ENCODE data around the gene EPS15.
"Not testable (repeated sequence)": the region's sequence is repeated elsewhere in the genome, so short reads cannot be mapped to it uniquely, and the experiment has no call there.

The EPS15 gene

GRCh38 chr1:51410568-51411460, 108.3 kb downstream of the EPS15 start:
- Histone ChIP-seq H4K20me1 (ENCODE audit: insufficient read depth, low read length) (no peaks in the 10 kb centered on the region), H3K27me3 (ENCODE audit: insufficient read depth, low read length) (no peaks in the 10 kb centered on the region), H3K4me2 (ENCODE audit: low read length) (no peak overlapping the region), H3K9ac (ENCODE audit: low read length) (no peak overlapping the region), H3K4me3 (ENCODE audit: low read depth, low read length, poor library complexity, severe bottlenecking) (no peak overlapping the region), H3K9me2 (ENCODE audit: low read depth, low read length) (no peaks in the 10 kb centered on the region), H3K27ac (ENCODE audit: low read depth, low read length, poor library complexity, severe bottlenecking) (no peak overlapping the region), H3K79me2 (ENCODE audit: insufficient read depth, low read length) (no peaks in the 10 kb centered on the region; the same call in 1 of the 2 replicates), H3K4me1 (ENCODE audit: insufficient read depth, low read length, severe bottlenecking) (no peaks in the 10 kb centered on the region), H2AFZ (ENCODE audit: low read length) (no peak overlapping the region), H3F3A (ENCODE audit: insufficient read depth, low read length) (no peaks in the 10 kb centered on the region), H3K36me3 (ENCODE audit: insufficient read depth, low read length) (peaks cover 52% of the 10 kb centered on the region), H3K9me3 (ENCODE audit: low read length) (no peaks in the 10 kb centered on the region)
- TF ChIP-seq EZH2 (IDR thresholded peaks at IDR 0.05; ENCODE audit: borderline replicate concordance, low read length) (no peak), CTCF (IDR thresholded peaks at IDR 0.05; ENCODE audit: low read length) (no peak)

GRCh38 chr1:51409755-51410541, 109.1 kb downstream of the EPS15 start:
- H3K9ac ChIP-seq (ENCODE audit: low read length); H3K27me3 ChIP-seq (ENCODE audit: insufficient read depth, low read length); H3K4me2 ChIP-seq (ENCODE audit: low read length); H3K9me2 ChIP-seq (ENCODE audit: low read depth, low read length); H3K4me1 ChIP-seq (ENCODE audit: insufficient read depth, low read length, severe bottlenecking); H3K9me3 ChIP-seq (ENCODE audit: low read length); H3F3A ChIP-seq (ENCODE audit: insufficient read depth, low read length); H3K27ac ChIP-seq (ENCODE audit: low read depth, low read length, poor library complexity, severe bottlenecking); H4K20me1 ChIP-seq (ENCODE audit: insufficient read depth, low read length); H3K4me3 ChIP-seq (ENCODE audit: low read depth, low read length, poor library complexity, severe bottlenecking); H2AFZ ChIP-seq (ENCODE audit: low read length); H3K79me2 ChIP-seq (ENCODE audit: insufficient read depth, low read length): not testable (repeated sequence)
- peaks cover 59% of the 10 kb centered on the region for H3K36me3 ChIP-seq (ENCODE audit: insufficient read depth, low read length)

- H3K9me3 ChIP-seq (ENCODE audit: low read length), result no peaks in the 10 kb centered on the region
- H3K27ac ChIP-seq (ENCODE audit: low read depth, low read length, poor library complexity, severe bottlenecking), result no peak overlapping the region
- H3F3A ChIP-seq (ENCODE audit: insufficient read depth, low read length), result no peaks in the 10 kb centered on the region
- no peaks in the 10 kb centered on the region for H4K20me1 ChIP-seq (ENCODE audit: insufficient read depth, low read length)
- TF ChIP-seq CTCF (IDR thresholded peaks at IDR 0.05; ENCODE audit: low read length), result no peak
- no peak overlapping the region for H3K4me3 ChIP-seq (ENCODE audit: low read depth, low read length, poor library complexity, severe bottlenecking)
- peaks cover 49% of the 10 kb centered on the region for H3K36me3 ChIP-seq (ENCODE audit: insufficient read depth, low read length)
- H3K4me1 ChIP-seq (ENCODE audit: insufficient read depth, low read length, severe bottlenecking), result no peaks in the 10 kb centered on the region
- no peaks in the 10 kb centered on the region for H3K27me3 ChIP-seq (ENCODE audit: insufficient read depth, low read length)
- H3K9me2 ChIP-seq (ENCODE audit: low read depth, low read length), result no peaks in the 10 kb centered on the region
- H3K79me2 ChIP-seq (ENCODE audit: insufficient read depth, low read length), result no peaks in the 10 kb centered on the region
- H3K9ac ChIP-seq (ENCODE audit: low read length), result no peak overlapping the region
- H2AFZ ChIP-seq (ENCODE audit: low read length), result no peak overlapping the region
- no peak overlapping the region for H3K4me2 ChIP-seq (ENCODE audit: low read length)
Observed at GRCh38 chr1:51392241-51392640, 126.8 kb downstream of the EPS15 start.

DNA sequence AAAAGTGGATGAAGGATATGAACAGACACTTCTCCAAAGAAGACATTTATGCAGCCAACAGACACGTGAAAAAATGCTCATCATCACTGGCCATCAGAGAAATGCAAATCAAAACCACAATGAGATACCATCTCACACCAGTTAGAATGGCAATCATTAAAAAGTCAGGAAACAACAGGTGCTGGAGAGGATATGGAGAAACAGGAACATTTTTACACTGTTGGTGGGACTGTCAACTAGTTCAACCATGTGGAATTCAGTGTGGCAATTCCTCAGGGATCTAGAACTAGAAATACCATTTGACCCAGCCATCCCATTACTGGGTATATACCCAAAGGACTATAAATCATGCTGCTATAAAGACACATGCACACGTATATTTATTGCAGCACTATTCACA, 128.4 kb downstream of the EPS15 start:
- not testable (repeated sequence) for H3K4me3 ChIP-seq (ENCODE audit: low read depth, low read length, poor library complexity, severe bottlenecking); H3F3A ChIP-seq (ENCODE audit: insufficient read depth, low read length); H3K4me1 ChIP-seq (ENCODE audit: insufficient read depth, low read length, severe bottlenecking); H4K20me1 ChIP-seq (ENCODE audit: insufficient read depth, low read length); H3K79me2 ChIP-seq (ENCODE audit: insufficient read depth, low read length); H3K4me2 ChIP-seq (ENCODE audit: low read length); H3K27me3 ChIP-seq (ENCODE audit: insufficient read depth, low read length); H3K9ac ChIP-seq (ENCODE audit: low read length); H3K9me2 ChIP-seq (ENCODE audit: low read depth, low read length); H2AFZ ChIP-seq (ENCODE audit: low read length); H3K27ac ChIP-seq (ENCODE audit: low read depth, low read length, poor library complexity, severe bottlenecking); H3K9me3 ChIP-seq (ENCODE audit: low read length)
- peaks cover 44% of the 10 kb centered on the region for H3K36me3 ChIP-seq (ENCODE audit: insufficient read depth, low read length)

GRCh38 chr1:51387288-51387687, 131.8 kb downstream of the EPS15 start:
- not testable (repeated sequence) for H3K79me2 ChIP-seq (ENCODE audit: insufficient read depth, low read length); H3F3A ChIP-seq (ENCODE audit: insufficient read depth, low read length); H3K9me2 ChIP-seq (ENCODE audit: low read depth, low read length); H3K27ac ChIP-seq (ENCODE audit: low read depth, low read length, poor library complexity, severe bottlenecking); H2AFZ ChIP-seq (ENCODE audit: low read length); H3K9ac ChIP-seq (ENCODE audit: low read length); H3K4me3 ChIP-seq (ENCODE audit: low read depth, low read length, poor library complexity, severe bottlenecking); H3K27me3 ChIP-seq (ENCODE audit: insufficient read depth, low read length); H3K4me1 ChIP-seq (ENCODE audit: insufficient read depth, low read length, severe bottlenecking); H3K9me3 ChIP-seq (ENCODE audit: low read length); H4K20me1 ChIP-seq (ENCODE audit: insufficient read depth, low read length); H3K4me2 ChIP-seq (ENCODE audit: low read length)
- H3K36me3 ChIP-seq (ENCODE audit: insufficient read depth, low read length), result peaks cover 45% of the 10 kb centered on the region

GRCh38 chr1:51386259-51386658, 132.8 kb downstream of the EPS15 start:
- H3K4me1 ChIP-seq (ENCODE audit: insufficient read depth, low read length, severe bottlenecking); H3K4me3 ChIP-seq (ENCODE audit: low read depth, low read length, poor library complexity, severe bottlenecking); H3K4me2 ChIP-seq (ENCODE audit: low read length); H3K9ac ChIP-seq (ENCODE audit: low read length); H3K9me2 ChIP-seq (ENCODE audit: low read depth, low read length); H3F3A ChIP-seq (ENCODE audit: insufficient read depth, low read length); H3K9me3 ChIP-seq (ENCODE audit: low read length); H2AFZ ChIP-seq (ENCODE audit: low read length); H4K20me1 ChIP-seq (ENCODE audit: insufficient read depth, low read length); H3K79me2 ChIP-seq (ENCODE audit: insufficient read depth, low read length); H3K27me3 ChIP-seq (ENCODE audit: insufficient read depth, low read length); H3K27ac ChIP-seq (ENCODE audit: low read depth, low read length, poor library complexity, severe bottlenecking): not testable (repeated sequence)
- H3K36me3 ChIP-seq (ENCODE audit: insufficient read depth, low read length), result peaks cover 36% of the 10 kb centered on the region
